ENCODE results near the gene ZCCHC2. TPM values are rescaled to one million over a fixed set of nuclear protein-coding genes. Genes with fewer than 3 reads are reported as not detected.

ZCCHC2 gene
- total and polyA plus RNA-seq, 2 of the 4 experiments (the other 2 are of a cell fraction) = 3.2 to 3.6 TPM

DNA sequence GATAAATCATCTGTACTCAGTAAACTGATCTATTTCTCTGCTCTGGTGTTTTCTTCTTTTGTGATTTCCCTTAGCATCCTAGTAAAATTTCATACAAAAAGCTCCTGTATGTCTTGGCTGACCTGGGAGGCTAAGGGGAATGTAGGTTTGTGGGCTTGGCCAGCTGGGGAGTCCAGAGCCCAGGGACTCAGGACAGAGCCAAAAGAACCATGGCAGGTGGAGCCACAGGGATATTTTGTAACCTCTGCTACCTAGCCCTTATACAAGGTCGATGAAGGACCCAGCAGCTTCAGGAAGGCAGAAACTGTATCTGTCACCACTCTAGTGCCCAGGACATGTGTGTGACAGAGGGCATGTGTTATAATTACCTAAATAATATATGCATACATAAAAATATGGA, 22.7 kb upstream of the ZCCHC2 start:
- no peak for TF ChIP-seq MAFK (IDR thresholded peaks at IDR 0.05; ENCODE audit: low read depth, low read length)
- TF ChIP-seq SMC3 (IDR thresholded peaks at IDR 0.05; ENCODE audit: low read depth, low read length) = no peak
- TF ChIP-seq POLR2A (IDR thresholded peaks at IDR 0.05; ENCODE audit: low read depth, low read length) = no peak
- TF ChIP-seq RFX5 (IDR thresholded peaks at IDR 0.05; ENCODE audit: low read depth, low read length) = no peak
- TF ChIP-seq, protein P1, sequence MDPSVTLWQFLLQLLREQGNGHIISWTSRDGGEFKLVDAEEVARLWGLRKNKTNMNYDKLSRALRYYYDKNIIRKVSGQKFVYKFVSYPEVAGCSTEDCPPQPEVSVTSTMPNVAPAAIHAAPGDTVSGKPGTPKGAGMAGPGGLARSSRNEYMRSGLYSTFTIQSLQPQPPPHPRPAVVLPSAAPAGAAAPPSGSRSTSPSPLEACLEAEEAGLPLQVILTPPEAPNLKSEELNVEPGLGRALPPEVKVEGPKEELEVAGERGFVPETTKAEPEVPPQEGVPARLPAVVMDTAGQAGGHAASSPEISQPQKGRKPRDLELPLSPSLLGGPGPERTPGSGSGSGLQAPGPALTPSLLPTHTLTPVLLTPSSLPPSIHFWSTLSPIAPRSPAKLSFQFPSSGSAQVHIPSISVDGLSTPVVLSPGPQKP (IDR thresholded peaks at IDR 0.05; ENCODE audit: borderline replicate concordance, low read depth, low read length) = no peak
- no peak for TF ChIP-seq FOS (IDR thresholded peaks at IDR 0.05; ENCODE audit: low read depth, low read length)
- no peak for TF ChIP-seq NFE2L2 (IDR thresholded peaks at IDR 0.05; ENCODE audit: low read depth, low read length)
- TF ChIP-seq, protein P2, sequence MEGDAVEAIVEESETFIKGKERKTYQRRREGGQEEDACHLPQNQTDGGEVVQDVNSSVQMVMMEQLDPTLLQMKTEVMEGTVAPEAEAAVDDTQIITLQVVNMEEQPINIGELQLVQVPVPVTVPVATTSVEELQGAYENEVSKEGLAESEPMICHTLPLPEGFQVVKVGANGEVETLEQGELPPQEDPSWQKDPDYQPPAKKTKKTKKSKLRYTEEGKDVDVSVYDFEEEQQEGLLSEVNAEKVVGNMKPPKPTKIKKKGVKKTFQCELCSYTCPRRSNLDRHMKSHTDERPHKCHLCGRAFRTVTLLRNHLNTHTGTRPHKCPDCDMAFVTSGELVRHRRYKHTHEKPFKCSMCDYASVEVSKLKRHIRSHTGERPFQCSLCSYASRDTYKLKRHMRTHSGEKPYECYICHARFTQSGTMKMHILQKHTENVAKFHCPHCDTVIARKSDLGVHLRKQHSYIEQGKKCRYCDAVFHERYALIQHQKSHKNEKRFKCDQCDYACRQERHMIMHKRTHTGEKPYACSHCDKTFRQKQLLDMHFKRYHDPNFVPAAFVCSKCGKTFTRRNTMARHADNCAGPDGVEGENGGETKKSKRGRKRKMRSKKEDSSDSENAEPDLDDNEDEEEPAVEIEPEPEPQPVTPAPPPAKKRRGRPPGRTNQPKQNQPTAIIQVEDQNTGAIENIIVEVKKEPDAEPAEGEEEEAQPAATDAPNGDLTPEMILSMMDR (conservative IDR thresholded peaks at IDR 0.05; ENCODE audit: low read depth, low read length) = no peak
- TF ChIP-seq MXI1 (IDR thresholded peaks at IDR 0.05; ENCODE audit: borderline replicate concordance, low read depth, low read length) = no peak
- no peak for TF ChIP-seq MAZ (IDR thresholded peaks at IDR 0.05; ENCODE audit: borderline replicate concordance, low read depth, low read length)
- Histone ChIP-seq H3K14ac (replicated peaks; ENCODE audit: low read depth, low read length) (no peak overlapping the region), H2BK15ac (ENCODE audit: low read depth, low read length) (no peak overlapping the region), H3K9me3 (ENCODE audit: control insufficient read depth, insufficient read depth, low read length) (no peaks in the 10 kb centered on the region), H4K20me1 (ENCODE audit: insufficient read depth, low read length) (no peaks in the 10 kb centered on the region), H3K27me3 (ENCODE audit: control insufficient read depth, insufficient read depth, low read length) (peaks cover 6% of the 10 kb centered on the region), H3K9ac (ENCODE audit: low read depth, low read length) (no peak overlapping the region), H2AFZ (replicated peaks; ENCODE audit: low read length, poor library complexity) (no peak overlapping the region), H2AK5ac (ENCODE audit: low read depth, low read length) (no peak overlapping the region), H3K4me2 (ENCODE audit: low read depth, low read length) (no peak overlapping the region), H4K8ac (ENCODE audit: low read depth in 2 of 2, low read length in 2 of 2) (no peak overlapping the region), H3K4me3 (ENCODE audit: insufficient read depth, low read depth, low read length) (no peak overlapping the region), H3K56ac (ENCODE audit: extremely low read depth, insufficient read depth, low read length) (no peak overlapping the region), H3K23ac (ENCODE audit: low read depth, low read length) (no peak overlapping the region), H3K4ac (ENCODE audit: low read depth, low read length) (no peak overlapping the region), H2BK5ac (ENCODE audit: low read depth, low read length, poor library complexity, severe bottlenecking) (no peak overlapping the region), H3K79me1 (ENCODE audit: low read depth in 1 of 2, low read length in 2 of 2) (no peaks in the 10 kb centered on the region), H3K9me1 (ENCODE audit: insufficient read depth, low read length) (no peaks in the 10 kb centered on the region), H3K18ac (ENCODE audit: low read depth, low read length) (no peak overlapping the region), H2AK9ac (replicated peaks; ENCODE audit: low read depth, low read length, poor library complexity) (no peak overlapping the region), H2BK20ac (ENCODE audit: low read depth, low read length) (no peak overlapping the region), H4K5ac (ENCODE audit: low read depth, low read length) (no peak overlapping the region), H3K36me3 (ENCODE audit: control insufficient read depth, insufficient read depth, low read length) (no peaks in the 10 kb centered on the region), H3K4me1 (ENCODE audit: control insufficient read depth, insufficient read depth, low read length) (no peaks in the 10 kb centered on the region), H2BK120ac (ENCODE audit: low read depth, low read length) (no peak overlapping the region), H3K27ac (ENCODE audit: insufficient read depth, low read length) (no peak overlapping the region), H4K91ac (ENCODE audit: insufficient read depth, low read depth, low read length) (no peak overlapping the region)
- in situ Hi-C loops (cut with MboI; ENCODE audit: low sequenced_read_pairs) = no loop called here
- no peak for ATAC-seq (ENCODE audit: low read depth)
- dilution Hi-C loops (cut with HindIII; ENCODE audit: low sequenced_read_pairs, unreplicated experiment) = no loop called here
- WGBS, 2 experiments (ENCODE audit: extremely low coverage in 2 of 2, insufficient read length in 1 of 2) = no CpG with 5 or more reads among the region's 1 CpG
- intact Hi-C loops (cut with micrococcal nuclease) = no loop called here
- CTCF ChIA-PET = no interaction called here
- no peak for DNase-seq
- no TSS peak for BruUV-seq (replicated peaks)
- POLR2A ChIA-PET (ENCODE audit: unreplicated experiment) = no interaction called here

Data from IMR-90 (cell line).